Measurements from ENCODE around the gene EFCC1. TPM values are rescaled to one million over a fixed set of nuclear protein-coding genes. Genes with fewer than 3 reads are reported as not detected.

The EFCC1 gene
- polyA plus RNA-seq, 1 donor, result 1.6 TPM

- no peak for DNase-seq (ENCODE audit: low read depth)
Measured at GRCh38 chr3:129032716-129033115, 31.6 kb downstream of the EFCC1 start.

- DNase-seq (ENCODE audit: low read depth), result no peak
Measured at GRCh38 chr3:129033151-129033550, 32.0 kb downstream of the EFCC1 start.

GRCh38 chr3:129033633-129034321 is 32.7 kb downstream of the EFCC1 start:
- no peak for DNase-seq (ENCODE audit: low read depth)

GRCh38 chr3:129034642-129035041 is 33.5 kb downstream of the EFCC1 start:
- DNase-seq (ENCODE audit: low read depth), result no peak

DNA sequence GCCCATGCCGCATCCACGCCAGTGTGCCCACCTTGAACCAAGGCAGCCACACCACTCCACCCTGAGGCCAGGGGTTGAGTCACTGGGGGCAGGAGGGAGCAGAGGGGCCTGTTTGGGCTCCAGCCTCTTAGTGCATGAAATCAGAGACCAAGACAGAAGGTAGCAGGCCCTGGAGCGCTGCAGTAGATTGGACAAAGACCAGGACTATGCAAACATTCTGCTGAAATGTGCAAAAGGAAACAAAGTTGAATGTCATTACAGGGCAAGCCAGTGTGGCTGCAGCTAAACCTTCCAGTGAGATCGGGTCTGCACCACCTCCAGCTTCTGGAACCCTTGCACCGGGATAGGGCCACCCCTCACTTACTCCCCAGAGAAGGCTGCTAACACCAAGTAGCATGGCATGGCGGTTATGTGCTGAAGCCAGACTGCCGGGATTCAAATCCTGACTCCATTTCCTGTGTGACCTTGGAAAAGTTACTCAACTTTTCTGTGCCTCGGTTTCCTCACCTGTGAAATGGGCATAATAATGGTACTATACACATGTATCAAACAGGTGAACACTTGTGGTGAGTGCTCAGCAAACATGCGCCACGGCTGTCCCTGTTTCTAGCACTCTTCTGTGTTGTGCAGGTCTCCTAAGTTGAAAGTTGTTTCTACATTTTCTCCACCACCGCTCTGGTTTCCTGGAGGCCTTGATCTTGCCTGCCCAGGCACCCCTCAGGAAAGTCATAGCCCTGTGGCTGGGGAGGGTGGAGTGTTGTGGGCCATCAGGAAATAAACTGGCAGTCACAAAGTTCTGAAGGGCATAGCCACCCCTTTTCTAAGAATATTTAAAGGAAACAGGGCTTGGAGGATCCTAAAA is 34.5 kb downstream of the EFCC1 start:
- no peak for DNase-seq (ENCODE audit: low read depth)

DNA sequence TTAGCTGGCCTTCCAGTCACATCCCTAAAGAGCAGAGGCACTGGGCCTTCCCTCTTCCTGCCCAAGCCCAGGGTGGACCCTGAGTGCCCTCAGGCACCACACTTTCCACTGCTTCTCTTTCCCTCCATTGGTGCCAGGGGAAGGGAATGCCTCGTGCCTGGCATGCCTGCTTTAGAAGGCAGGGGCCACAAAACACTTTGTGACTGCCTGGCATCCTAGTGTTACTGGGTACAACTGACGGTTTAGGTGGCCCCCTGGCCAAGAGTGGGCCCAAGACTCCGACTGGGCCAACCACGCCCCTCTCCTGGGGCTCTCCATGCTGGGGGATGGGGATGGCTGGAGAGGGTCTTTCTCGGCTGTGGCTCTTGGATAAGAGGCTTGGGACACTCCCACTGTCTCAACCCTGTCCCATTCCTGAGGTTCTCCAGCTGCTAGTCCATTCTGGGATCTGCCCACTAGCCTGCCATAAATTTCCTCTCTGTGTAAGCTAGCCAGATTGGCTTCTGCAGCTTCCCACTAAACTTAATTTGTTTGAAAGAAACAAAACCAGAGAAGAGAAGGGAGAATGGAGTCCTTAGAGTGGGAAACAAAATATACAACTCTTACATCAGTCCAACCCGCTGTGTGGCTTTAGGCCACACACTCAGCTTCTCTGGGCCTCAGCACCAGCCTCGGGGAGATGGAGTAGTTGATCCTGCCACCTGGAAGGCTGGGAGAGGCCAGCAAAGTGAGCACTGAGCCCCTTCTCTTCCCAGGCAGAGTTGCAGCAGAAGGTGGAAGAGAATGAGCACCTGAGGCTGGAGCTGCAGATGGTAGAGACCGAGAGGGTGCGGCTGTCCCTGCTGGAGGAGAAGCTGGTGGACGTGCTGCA is 35.4 kb downstream of the EFCC1 start:
- DNase-seq (ENCODE audit: low read depth), result no peak

- no peak for DNase-seq (ENCODE audit: low read depth)
Measured at GRCh38 chr3:129037093-129037419, 36.0 kb downstream of the EFCC1 start.

- DNase-seq (ENCODE audit: low read depth), result no peak
Measured at GRCh38 chr3:129038121-129038855, 37.2 kb downstream of the EFCC1 start.

GRCh38 chr3:129039271-129040038 is 38.4 kb downstream of the EFCC1 start:
- DNase-seq (ENCODE audit: low read depth), result no peak

GRCh38 chr3:129040039-129040336 is 38.9 kb downstream of the EFCC1 start:
- no peak for DNase-seq (ENCODE audit: low read depth)

GRCh38 chr3:129040579-129041300 is 39.6 kb downstream of the EFCC1 start:
- DNase-seq (ENCODE audit: low read depth), result no peak

- DNase-seq (ENCODE audit: low read depth), result no peak
Measured at GRCh38 chr3:129045675-129046036, 44.6 kb downstream of the EFCC1 start.

DNA sequence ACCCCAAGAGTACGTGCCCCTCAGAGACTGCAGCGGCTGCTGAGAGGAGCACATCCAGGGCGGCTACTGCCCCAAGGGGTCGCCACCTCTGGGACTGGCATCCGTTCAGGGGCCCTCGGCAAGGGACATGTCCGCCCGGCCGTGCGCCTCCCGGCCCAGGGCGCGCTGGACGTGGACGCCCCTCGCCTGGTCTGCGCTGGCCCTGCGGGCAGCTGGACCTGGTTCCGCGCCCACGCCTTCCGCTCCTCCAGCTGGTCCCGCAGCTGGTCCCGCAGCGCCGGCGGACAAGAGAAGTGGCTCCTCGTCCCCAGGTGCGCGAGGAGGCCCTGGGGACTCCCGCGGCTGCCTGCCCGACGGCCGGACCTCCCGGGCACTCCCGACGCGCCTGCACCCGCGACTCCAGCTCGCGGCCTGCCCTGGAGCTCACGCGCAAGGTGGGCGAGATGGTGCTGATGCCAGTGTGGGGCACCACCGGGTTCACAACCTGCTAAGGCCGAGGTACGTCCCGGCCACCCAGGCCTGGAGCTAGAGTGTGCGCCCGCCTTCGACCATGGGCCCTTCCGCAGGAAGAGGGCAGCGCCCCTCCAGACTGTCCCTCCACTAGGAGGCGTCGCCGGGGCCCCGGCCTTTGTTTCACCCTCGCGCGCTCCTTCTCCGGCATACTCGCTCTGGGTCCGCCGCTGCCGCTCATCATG is 45.1 kb downstream of the EFCC1 start:
- DNase-seq (ENCODE audit: low read depth), result no peak

DNA sequence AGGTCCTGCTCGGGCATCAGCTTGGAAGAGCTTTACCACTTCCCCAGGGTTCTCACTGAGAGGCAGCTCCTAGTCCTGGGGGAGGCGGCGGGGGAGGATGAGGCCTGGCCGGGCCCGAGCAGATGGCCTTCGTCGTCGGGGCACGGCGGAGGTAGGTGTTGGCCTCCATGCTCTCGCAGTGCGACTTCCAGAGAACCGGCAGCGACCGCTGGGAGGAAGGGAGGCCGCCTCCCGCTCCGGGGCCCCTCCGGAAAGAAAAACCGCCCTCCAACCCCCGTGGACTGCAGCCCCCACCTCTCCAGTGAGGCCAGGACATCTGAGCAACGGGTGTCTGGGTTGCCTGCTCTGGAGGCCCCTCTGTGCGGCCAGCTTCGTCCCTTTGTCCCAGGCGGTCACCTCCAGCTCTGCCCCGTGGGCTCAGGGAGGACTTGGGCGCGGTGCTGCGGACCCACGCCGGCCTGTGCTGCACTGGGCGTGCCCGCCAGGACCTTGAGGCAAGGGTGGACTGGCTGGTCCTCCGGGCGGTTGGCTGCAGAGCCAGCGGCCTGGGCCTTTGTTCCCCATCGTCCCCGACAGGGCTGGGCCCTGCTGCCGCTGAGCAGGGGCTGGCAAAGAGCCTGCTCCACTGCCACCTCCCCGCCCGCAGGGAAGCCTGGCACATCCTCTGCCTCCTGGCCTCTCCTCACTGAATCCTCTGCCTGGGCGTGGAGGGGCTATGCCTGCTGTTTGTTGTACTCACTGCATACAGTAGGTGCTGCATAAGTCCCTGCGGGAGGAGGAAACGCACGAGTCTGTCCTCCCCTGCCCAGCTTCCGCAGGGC is 45.8 kb downstream of the EFCC1 start:
- no peak for DNase-seq (ENCODE audit: low read depth)

GRCh38 chr3:129047553-129047839 is 46.4 kb downstream of the EFCC1 start:
- DNase-seq (ENCODE audit: low read depth), result no peak

DNA sequence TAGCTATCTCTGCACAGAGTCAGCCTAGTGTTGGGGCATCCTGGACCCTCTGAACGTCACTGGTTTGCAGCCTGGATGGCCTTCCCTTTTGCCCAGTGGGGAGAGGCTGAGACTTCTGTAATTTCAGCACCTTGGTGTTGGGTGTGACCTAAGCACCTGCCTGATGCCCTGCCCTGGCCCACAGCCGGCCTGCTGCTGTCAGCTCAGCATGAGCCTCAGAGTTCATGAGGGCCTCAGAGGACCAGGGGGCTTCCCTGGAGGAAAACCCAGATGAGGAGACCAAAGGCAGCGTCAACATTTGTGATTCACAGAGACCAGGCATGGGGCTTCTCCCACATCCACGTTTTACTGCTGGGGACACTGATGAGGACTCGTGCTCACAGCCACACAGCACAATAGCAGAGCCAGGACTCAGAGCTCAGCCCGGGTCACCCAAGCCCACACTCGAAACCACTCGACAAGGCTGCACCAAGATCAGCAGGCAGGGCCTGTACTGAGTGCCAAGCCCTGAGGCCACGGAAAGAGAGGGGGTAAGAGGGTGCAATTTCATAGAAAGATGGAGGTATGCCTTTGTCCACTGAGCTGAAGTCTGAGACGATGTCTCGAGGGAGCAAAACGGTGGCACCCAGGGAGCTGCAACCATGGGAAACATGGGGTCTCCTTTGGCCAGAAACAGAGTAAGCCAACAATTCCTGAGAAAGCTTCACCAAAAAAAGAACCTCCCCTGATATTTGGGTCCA is 49.6 kb downstream of the EFCC1 start:
- DNase-seq (ENCODE audit: low read depth), result no peak

DNA sequence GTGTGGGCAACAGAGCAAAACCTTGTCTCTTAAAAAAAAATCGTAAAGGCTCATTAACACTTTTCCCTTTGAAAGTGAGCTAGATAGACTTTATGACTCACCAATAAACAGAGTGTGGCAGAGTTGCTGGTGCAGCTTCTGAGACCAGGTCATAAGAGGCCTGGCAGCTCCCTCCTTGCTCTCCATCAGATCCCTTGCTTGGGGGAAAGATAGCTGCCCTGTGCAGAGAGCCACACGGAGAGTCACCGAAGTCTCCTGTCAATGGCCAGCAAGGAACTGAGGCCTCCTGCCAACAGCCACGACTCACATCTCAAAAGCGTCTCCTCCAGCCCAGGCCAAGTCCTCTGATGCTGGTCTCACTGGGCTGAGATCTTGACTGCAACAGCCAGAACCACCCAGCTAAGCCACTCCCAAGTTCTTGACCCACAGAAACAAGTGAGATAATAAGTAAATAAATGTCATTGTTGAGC is 50.8 kb downstream of the EFCC1 start:
- DNase-seq (ENCODE audit: low read depth), result no peak

DNA sequence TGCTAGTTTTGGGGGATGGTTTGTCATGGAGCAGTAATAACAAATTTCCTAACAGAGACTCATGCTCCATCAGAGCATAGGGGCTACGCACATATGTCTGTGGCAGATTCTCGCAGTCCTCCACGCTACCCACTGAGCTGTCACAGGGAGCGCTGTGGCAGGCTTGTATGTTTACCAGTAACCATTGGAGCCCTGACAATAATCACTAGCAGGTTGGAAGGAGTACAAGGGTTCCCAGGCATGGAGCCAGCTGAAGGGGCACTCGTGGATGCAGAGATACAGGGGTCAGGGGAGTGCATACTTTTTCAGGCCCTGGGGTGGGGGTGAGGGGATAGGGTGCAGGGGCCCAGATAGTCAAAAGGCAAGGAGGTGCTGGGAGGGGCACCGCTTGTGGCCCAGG is 51.6 kb downstream of the EFCC1 start:
- DNase-seq (ENCODE audit: low read depth), result no peak

Data from forelimb muscle (tissue), 1 donor.